Heart left ventricle (tissue), 16 donors: ENCODE data around the gene C6orf163. TPM values are rescaled to one million over a fixed set of nuclear protein-coding genes. Genes with fewer than 3 reads are reported as not detected.

ENCODE experiments used
- ATAC-seq, 4 donors: fragments of 200-7000 bp; cut with Tn5 transposase; one replicate each; pipeline ENCODE4 v1.9.1; 2020 to 2022; ENCODE audit warnings: moderate library complexity in 4 of 4, mild to moderate bottlenecking in 3 of 4, moderate number of reproducible peaks in 1 of 4
- DNase-seq, 5 donors: peaks; one replicate each; pipeline ENCODE4 v3.0.0-alpha.2; 2020
- H3K27ac ChIP-seq, 12 donors: fragments of 200-600 bp; sonication (generic) in 4 of 12; one replicate each; pipeline versions ENCODE4 v1.5.0 to v1.8.0; 2016 to 2022; ENCODE audit warnings: mild to moderate bottlenecking in 2 of 12
- H3K27me3 ChIP-seq, 9 donors: fragments of 200-600 bp; sonication (generic) in 2 of 9; one replicate each; pipeline versions ENCODE4 v1.5.1 to v1.8.0; 2016 to 2022; ENCODE audit warnings: mild to moderate bottlenecking in 3 of 9
- H3K36me3 ChIP-seq, 9 donors: fragments of 200-600 bp; sonication (generic) in 2 of 9; one replicate each; pipeline versions ENCODE4 v1.5.0 to v1.8.0; 2018 to 2022; ENCODE audit warnings: mild to moderate bottlenecking in 2 of 9
- H3K4me1 ChIP-seq, 12 donors: fragments of 200-600 bp; sonication (generic) in 4 of 12; one replicate each; pipeline versions ENCODE4 v1.5.0 to v1.8.0; 2016 to 2022; ENCODE audit warnings: mild to moderate bottlenecking in 3 of 12
- H3K4me3 ChIP-seq, 12 donors: fragments of 200-600 bp; sonication (generic) in 4 of 12; one replicate each; pipeline versions ENCODE4 v1.5.0 to v1.8.0; 2017 to 2022; ENCODE audit warnings: mild to moderate bottlenecking in 9 of 12, moderate library complexity in 4 of 12
- H3K9me3 ChIP-seq, 12 donors: fragments of 200-600 bp; sonication (generic) in 4 of 12; one replicate each; pipeline versions ENCODE4 v1.5.0 to v1.8.0; 2016 to 2022; ENCODE audit warnings: mild to moderate bottlenecking in 1 of 12
- CTCF ChIP-seq, 12 donors: fragments of 200-600 bp; sonication (generic) in 4 of 12; IDR thresholded peaks; one replicate each; pipeline versions ENCODE4 v1.5.0 to v1.8.0; 2018 to 2022; ENCODE audit warnings: antibody characterized with exemption in 12 of 12, mild to moderate bottlenecking in 5 of 12
- POLR2A ChIP-seq, 2 donors: fragments of 450-650 bp; IDR thresholded peaks; one replicate each; pipeline ENCODE4 v1.6.1; 2017; ENCODE audit warnings: antibody characterized with exemption in 2 of 2, mild to moderate bottlenecking in 2 of 2, moderate library complexity in 2 of 2
- WGBS, 4 donors: extraction: QIAGEN DNeasy Blood & Tissue Kit in 2 of 4; methylation state at CpG; one replicate each; pipeline versions ENCODE4 v1.1.5 to v1.1.7; 2013 to 2018; 5-methylcytosine and 5-hydroxymethylcytosine counted together
- intact Hi-C, 10 donors: fragments of 100-400 bp; cut with DNase I; formaldehyde crosslinking; loops; one replicate each; pipeline versions ENCODE4 v1.11.1 to v1.14.2; 2022
- polyA plus RNA-seq, 2 donors: library from polyadenylated mRNA; stranded (reverse); fragments of 200-250 nt; gene quantifications; one replicate each; pipeline ENCODE4 v1.2.3, GENCODE V29; 2013
- total RNA-seq, 9 donors: library from RNA; depleted of rRNA in 2 of 9; stranded (reverse); fragments of >200 nt in 2 of 9; fragmentation: NEBNext Ultra II Directional in 3 of 9; extraction: Animal tissue kit (Norgen Biotek cat#: 25700) in 3 of 9; gene quantifications; one replicate each; pipeline versions ENCODE4 v1.1.0 to v1.2.4, GENCODE V29; 2016 to 2023
- donor health status: ischemic (EF 13 %, LVEDD 7.1; RV severe dilation, severe dysfunction).
- donor health status: healthy with polysubstance abuse.
- donor health status: DM: no; HTN: yes; CAD: no.
- donor health status: DM: no; HTN: no; CAD: no.
- donor health status: ischemic (EF 25% LVEDD 6.9; RV normal size, moderate dysfunction).
- donor health status: ischemic (EF 25% LVEDD 5.7; RV mildly dilated, moderate dysfunction).
- donor health status: healthy.
- donor health status: DM: yes; HTN: yes; CAD: no.
- donor health status: ischemic (EF 35%, LVEDD 5.7; RV mildly dilated, moderate dysfunction).
- donor health status: nonischemic (EF 11% LVEDD 7.7; RV severe dilation, severe dysfunction).
- donor health status: DM: yes; HTN: yes; CAD: no.
- donor health status: PGD.
- donor health status: ischemic (EF 29% LVEDD 5.4; RV normal size, mild dysfunction).
- donor health status: nonischemic (EF 23%, LVEDD 6.1; RV moderate dilation, normal function).

C6orf163 gene
- total and polyA plus RNA-seq, 11 donors = 0.50 to 3.8 (median 1.7) TPM

GRCh38 chr6:87336367-87336766, 8.2 kb upstream of the C6orf163 start:
- Histone ChIP-seq H3K9me3 (no peaks in the 10 kb centered on the region), H3K4me1 (peaks cover 0 to 30% (median 18%) of the 10 kb centered on the region in 12 donors), H3K27ac (no peak overlapping the region), H3K27me3 (no peaks in the 10 kb centered on the region), H3K4me3 (no peak overlapping the region), H3K36me3 (peaks cover 0 to 2% (median 0%) of the 10 kb centered on the region in 9 donors)
- no peak for DNase-seq
- no peak for TF ChIP-seq CTCF (IDR thresholded peaks at IDR 0.05)
- TF ChIP-seq POLR2A (IDR thresholded peaks at IDR 0.05) = no peak
- no peak for ATAC-seq
- intact Hi-C loops = no loop called here
- WGBS, 4 donors = 64 to 71% (median 69%) methylated on average over 4 of the region's 4 CpGs

GRCh38 chr6:87340230-87340629, 4.4 kb upstream of the C6orf163 start:
- intact Hi-C loops = no loop called here
- DNase-seq = no peak

GRCh38 chr6:87341158-87341557, 3.5 kb upstream of the C6orf163 start:
- H3K27ac ChIP-seq = no peak overlapping the region
- no peak overlapping the region for H3K4me3 ChIP-seq
- no peaks in the 10 kb centered on the region for H3K9me3 ChIP-seq
- H3K36me3 ChIP-seq = peaks cover 0 to 13% (median 5%) of the 10 kb centered on the region in 9 donors
- 87 to 93% (median 91%) methylated on average over 2 of the region's 2 CpGs for WGBS, 4 donors
- ATAC-seq = no peak
- TF ChIP-seq POLR2A (IDR thresholded peaks at IDR 0.05) (no peak), CTCF (IDR thresholded peaks at IDR 0.05) (no peak)
- H3K27me3 ChIP-seq = no peaks in the 10 kb centered on the region
- H3K4me1 ChIP-seq = peaks cover 0 to 6% (median 0%) of the 10 kb centered on the region in 12 donors
- intact Hi-C loops = no loop called here
- DNase-seq = no peak

More at GRCh38 chr6:87340230-87340629, 4.4 kb upstream of the C6orf163 start:
- Histone ChIP-seq H3K9me3 (no peaks in the 10 kb centered on the region), H3K36me3 (peaks cover 0 to 11% (median 5%) of the 10 kb centered on the region in 9 donors), H3K27ac (no peak overlapping the region), H3K4me1 (peaks cover 0 to 6% (median 0%) of the 10 kb centered on the region in 12 donors), H3K27me3 (no peaks in the 10 kb centered on the region), H3K4me3 (no peak overlapping the region)
- no peak for TF ChIP-seq CTCF (IDR thresholded peaks at IDR 0.05)
- TF ChIP-seq POLR2A (IDR thresholded peaks at IDR 0.05) = no peak
- 76 to 85% (median 80%) methylated on average over 4 of the region's 4 CpGs for WGBS, 4 donors
- peak in 1 of 4 donors; percentile 20 for ATAC-seq

- Histone ChIP-seq H3K27me3 (no peaks in the 10 kb centered on the region), H3K27ac (no peak overlapping the region), H3K4me1 (peaks cover 0 to under 1% (median 0%) of the 10 kb centered on the region in 12 donors), H3K9me3 (no peaks in the 10 kb centered on the region), H3K36me3 (peaks cover 0 to 13% (median 5%) of the 10 kb centered on the region in 9 donors), H3K4me3 (no peak overlapping the region)
- ATAC-seq (no peak), DNase-seq (no peak)
- no peak for TF ChIP-seq CTCF (IDR thresholded peaks at IDR 0.05)
- TF ChIP-seq POLR2A (IDR thresholded peaks at IDR 0.05) = no peak
- 91 to 99% (median 97%) methylated on average over 1 of the region's 1 CpG for WGBS, 4 donors
- intact Hi-C loops = no loop called here
Measured at GRCh38 chr6:87341899-87342298, 2.7 kb upstream of the C6orf163 start.
